Ishikawa (cell line): ENCODE measurements around the gene SLC5A8.

Experiments
- CEBPB ChIP-seq: IDR thresholded peaks from 2 replicates; pipeline ENCODE4 v1.6.1; 2012
- CREB1 ChIP-seq: IDR thresholded peaks from 2 replicates; pipeline ENCODE4 v1.6.1; 2012; ENCODE audit warnings: low read depth
- EGR1 ChIP-seq: IDR thresholded peaks from 2 replicates; pipeline ENCODE4 v1.6.1; 2012
- EP300 ChIP-seq: IDR thresholded peaks from 2 replicates; pipeline ENCODE4 v1.6.1; 2012; ENCODE audit warnings: borderline replicate concordance
- FOXM1 ChIP-seq: IDR thresholded peaks from 2 replicates; pipeline ENCODE4 v1.6.1; 2012; ENCODE audit warnings: low read depth, borderline replicate concordance
- NFIC ChIP-seq: IDR thresholded peaks from 2 replicates; pipeline ENCODE4 v1.6.1; 2012
- RAD21 ChIP-seq: IDR thresholded peaks from 2 replicates; pipeline ENCODE4 v1.6.1; 2012; ENCODE audit warnings: low read depth
- TAF1 ChIP-seq: IDR thresholded peaks from 2 replicates; pipeline ENCODE4 v1.6.1; 2012; ENCODE audit warnings: low read depth, mild to moderate bottlenecking
- TCF12 ChIP-seq: IDR thresholded peaks from 2 replicates; pipeline ENCODE4 v1.6.1; 2012; ENCODE audit warnings: low read depth
- TEAD4 ChIP-seq: IDR thresholded peaks from 2 replicates; pipeline ENCODE4 v1.6.1; 2012
- USF1 ChIP-seq: IDR thresholded peaks from 2 replicates; pipeline ENCODE4 v1.6.1; 2012
- YY1 ChIP-seq: IDR thresholded peaks from 2 replicates; pipeline ENCODE4 v1.6.1; 2012; ENCODE audit warnings: low read depth
- ZBTB7A ChIP-seq: IDR thresholded peaks from 2 replicates; pipeline ENCODE4 v1.6.1; 2012; ENCODE audit warnings: low read depth
- TF ChIP-seq, protein P1 (sequence below): IDR thresholded peaks from 2 replicates; pipeline ENCODE4 v1.6.1; 2012
- TF ChIP-seq, protein P2 (sequence below): IDR thresholded peaks from 2 replicates; pipeline ENCODE4 v1.6.1; 2012; ENCODE audit warnings: low read depth, mild to moderate bottlenecking

SLC5A8 gene

GRCh38 chr12:101209319-101210302 lies at the start of gene SLC5A8:
TSS of gene SLC5A8 (minus strand) at chr12:101210238. CDS start at chr12:101209848, 390 bp downstream.
- TF ChIP-seq CREB1, result no peak
- no peak for TF ChIP-seq ZBTB7A
- no peak for TF ChIP-seq TCF12

GRCh38 chr12:101257357-101257756 lies 47.3 kb upstream of the SLC5A8 start:
- TF ChIP-seq EGR1 (no peak), RAD21 (no peak), TEAD4 (no peak), EP300 (no peak), TAF1 (no peak), CREB1 (no peak)

DNA sequence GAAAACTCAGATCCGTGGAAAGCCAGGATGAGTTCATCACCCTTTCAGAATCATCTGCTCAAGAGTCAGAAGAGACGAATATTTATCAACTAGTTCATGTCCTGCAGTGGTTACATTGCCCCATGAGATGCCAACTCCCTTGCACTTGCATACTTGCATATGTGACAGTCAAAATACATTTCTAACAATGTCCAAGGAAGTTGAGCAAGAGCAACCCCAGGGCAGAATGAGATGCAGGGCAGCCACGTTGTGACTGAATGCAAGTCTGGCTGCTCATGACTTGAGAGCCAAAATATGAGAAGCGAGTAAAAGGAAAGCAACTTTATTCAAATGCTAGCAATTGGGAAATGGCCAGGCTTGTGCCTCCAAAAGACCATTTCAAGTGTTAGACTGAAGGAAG lies 46.2 kb upstream of the SLC5A8 start:
- TF ChIP-seq, protein P1, sequence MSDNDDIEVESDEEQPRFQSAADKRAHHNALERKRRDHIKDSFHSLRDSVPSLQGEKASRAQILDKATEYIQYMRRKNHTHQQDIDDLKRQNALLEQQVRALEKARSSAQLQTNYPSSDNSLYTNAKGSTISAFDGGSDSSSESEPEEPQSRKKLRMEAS, result no peak
- TF ChIP-seq NFIC (no peak), USF1 (no peak), EGR1 (no peak), EP300 (no peak)

DNA sequence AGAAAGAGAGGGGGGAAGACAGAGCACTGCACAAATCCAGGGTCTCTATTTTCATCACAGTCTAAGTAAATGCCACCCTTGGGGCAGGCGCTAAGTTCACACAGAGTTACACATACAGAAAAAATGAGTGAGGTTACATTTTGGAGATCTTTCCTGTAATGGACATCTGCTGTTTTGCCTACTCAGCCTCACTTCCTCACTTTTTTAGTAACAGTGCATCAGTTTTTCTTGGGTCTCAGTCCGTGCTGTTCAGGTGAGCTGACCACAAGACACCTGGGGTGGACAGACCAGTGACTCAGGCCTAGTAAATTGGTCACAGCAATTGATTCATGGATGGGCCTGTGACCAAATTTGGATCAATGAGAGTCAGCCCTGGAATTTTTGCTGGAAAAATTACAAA lies 33.6 kb upstream of the SLC5A8 start:
- TF ChIP-seq ZBTB7A, result no peak

DNA sequence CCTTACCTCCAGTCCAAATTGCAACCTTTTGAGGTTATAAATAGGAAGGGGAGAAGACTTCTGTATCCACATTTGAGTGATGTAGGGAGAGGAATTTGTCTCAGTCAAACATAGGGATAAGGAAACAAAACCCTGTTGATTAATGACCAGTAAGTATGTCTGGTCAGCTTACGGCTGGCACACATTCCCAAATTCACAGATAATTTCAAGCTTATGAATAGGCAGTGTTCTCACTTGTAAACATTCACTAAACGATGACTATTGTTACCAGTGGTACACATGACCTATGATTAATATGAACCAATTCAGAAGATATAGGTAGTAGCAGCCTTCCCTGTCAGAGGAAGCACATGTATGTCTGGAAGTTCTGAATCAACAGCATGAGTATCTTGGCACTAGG lies 33.0 kb upstream of the SLC5A8 start:
- TF ChIP-seq TCF12 (no peak), RAD21 (no peak), CREB1 (no peak), USF1 (no peak), YY1 (no peak), TEAD4 (no peak), NFIC (no peak), EGR1 (no peak), TAF1 (no peak), CEBPB (no peak)
- TF ChIP-seq, protein P1, result no peak
- TF ChIP-seq, protein P2, sequence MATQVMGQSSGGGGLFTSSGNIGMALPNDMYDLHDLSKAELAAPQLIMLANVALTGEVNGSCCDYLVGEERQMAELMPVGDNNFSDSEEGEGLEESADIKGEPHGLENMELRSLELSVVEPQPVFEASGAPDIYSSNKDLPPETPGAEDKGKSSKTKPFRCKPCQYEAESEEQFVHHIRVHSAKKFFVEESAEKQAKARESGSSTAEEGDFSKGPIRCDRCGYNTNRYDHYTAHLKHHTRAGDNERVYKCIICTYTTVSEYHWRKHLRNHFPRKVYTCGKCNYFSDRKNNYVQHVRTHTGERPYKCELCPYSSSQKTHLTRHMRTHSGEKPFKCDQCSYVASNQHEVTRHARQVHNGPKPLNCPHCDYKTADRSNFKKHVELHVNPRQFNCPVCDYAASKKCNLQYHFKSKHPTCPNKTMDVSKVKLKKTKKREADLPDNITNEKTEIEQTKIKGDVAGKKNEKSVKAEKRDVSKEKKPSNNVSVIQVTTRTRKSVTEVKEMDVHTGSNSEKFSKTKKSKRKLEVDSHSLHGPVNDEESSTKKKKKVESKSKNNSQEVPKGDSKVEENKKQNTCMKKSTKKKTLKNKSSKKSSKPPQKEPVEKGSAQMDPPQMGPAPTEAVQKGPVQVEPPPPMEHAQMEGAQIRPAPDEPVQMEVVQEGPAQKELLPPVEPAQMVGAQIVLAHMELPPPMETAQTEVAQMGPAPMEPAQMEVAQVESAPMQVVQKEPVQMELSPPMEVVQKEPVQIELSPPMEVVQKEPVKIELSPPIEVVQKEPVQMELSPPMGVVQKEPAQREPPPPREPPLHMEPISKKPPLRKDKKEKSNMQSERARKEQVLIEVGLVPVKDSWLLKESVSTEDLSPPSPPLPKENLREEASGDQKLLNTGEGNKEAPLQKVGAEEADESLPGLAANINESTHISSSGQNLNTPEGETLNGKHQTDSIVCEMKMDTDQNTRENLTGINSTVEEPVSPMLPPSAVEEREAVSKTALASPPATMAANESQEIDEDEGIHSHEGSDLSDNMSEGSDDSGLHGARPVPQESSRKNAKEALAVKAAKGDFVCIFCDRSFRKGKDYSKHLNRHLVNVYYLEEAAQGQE, result no peak

GRCh38 chr12:101238800-101239329 lies 28.8 kb upstream of the SLC5A8 start:
- TF ChIP-seq ZBTB7A (no peak), TCF12 (no peak), EP300 (no peak), NFIC (no peak), EGR1 (no peak), CREB1 (no peak), USF1 (no peak)

GRCh38 chr12:101238306-101238705 lies 28.3 kb upstream of the SLC5A8 start:
- TF ChIP-seq EP300 (no peak), TCF12 (no peak), EGR1 (no peak)

- TF ChIP-seq CREB1, result no peak
- no peak for TF ChIP-seq CEBPB
- TF ChIP-seq TAF1, result no peak
- TF ChIP-seq EGR1, result no peak
- no peak for TF ChIP-seq TEAD4
- TF ChIP-seq FOXM1, result no peak
- TF ChIP-seq EP300, result no peak
- no peak for TF ChIP-seq YY1
- no peak for TF ChIP-seq TCF12
- no peak for TF ChIP-seq USF1
- TF ChIP-seq, protein P2, result no peak
- TF ChIP-seq ZBTB7A, result no peak
- TF ChIP-seq, protein P1, result no peak
- no peak for TF ChIP-seq RAD21
- no peak for TF ChIP-seq NFIC
Observed at GRCh38 chr12:101235686-101236085, 25.6 kb upstream of the SLC5A8 start.
